HG02885 (cell line): ENCODE data around the gene ADGRF5.

ENCODE experiments used
- ATAC-seq: cut with Tn5 transposase; IDR thresholded peaks from one replicate; pipeline ENCODE4 v1.9.1; 2021; ENCODE audit warnings: mild to moderate bottlenecking; ENCODE audit not compliant: unreplicated experiment, poor library complexity

ADGRF5 gene

DNA sequence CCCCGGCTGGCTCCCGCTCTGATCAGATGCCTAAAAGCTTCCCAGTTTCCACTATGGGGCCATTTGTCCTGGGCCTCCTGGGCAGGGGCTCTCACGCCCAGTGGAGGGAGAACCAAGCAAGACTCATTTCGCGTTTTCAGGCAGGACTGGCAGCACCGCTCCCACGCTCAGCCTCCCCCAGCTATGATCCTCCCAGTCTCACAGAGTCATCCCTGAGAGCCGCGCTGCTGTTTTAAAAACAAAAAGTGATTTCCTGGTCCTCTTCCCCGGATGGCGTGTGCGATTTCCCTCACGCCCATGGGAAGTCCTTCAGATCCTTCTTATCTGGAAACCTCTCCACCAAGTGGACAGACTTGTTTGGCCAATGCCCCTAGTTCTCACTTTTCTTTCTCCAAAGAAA lies at the start of gene ADGRF5:
ADGRF5 (minus strand) TSS at position 208 of the 400 bp plus-strand sequence. CDS start 15,176 bp downstream, outside the sequence.
- ATAC-seq = no peak

DNA sequence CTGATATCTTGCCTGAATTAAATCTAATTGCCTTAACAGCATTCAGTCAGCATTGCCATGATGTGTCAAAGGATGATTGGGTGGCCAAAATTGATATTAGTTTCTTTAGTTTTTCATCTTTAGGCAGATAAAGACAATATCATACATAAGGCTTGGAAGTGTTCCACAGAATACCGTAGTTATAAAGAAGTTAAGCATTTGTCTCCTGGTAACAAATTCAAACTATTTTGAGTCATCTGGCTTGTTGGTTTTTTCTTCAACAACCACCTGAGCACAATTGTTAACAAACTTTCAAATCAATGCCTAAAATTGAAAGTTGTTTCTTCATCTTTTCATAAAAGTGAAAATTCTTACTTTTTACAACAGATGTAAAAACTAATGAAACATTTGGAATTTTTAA lies 47.5 kb upstream of the ADGRF5 start:
- no peak for ATAC-seq

DNA sequence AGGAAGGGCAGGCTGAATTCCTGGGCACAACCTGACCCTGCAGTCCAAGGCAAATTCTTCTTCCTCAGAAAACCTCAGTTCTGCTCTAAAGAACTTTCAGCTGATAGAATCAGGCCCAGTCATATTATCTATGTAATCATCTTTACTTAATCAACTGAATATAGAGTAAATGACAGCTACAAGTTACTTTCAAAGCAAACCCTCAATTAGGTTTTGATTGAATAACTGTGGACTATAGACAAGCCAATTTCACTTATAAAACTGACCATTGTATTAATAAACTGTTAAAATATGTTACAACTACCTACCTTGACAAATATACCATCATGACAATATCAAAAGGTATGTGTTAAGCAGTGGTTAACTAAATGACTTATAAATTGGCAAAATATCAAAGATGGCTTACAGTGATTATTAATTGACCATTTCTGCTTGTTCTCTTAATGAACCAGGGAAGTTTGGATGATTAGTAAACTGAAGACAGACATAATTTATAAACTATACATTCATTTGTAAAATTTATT lies 46.1 kb upstream of the ADGRF5 start:
- ATAC-seq = no peak

DNA sequence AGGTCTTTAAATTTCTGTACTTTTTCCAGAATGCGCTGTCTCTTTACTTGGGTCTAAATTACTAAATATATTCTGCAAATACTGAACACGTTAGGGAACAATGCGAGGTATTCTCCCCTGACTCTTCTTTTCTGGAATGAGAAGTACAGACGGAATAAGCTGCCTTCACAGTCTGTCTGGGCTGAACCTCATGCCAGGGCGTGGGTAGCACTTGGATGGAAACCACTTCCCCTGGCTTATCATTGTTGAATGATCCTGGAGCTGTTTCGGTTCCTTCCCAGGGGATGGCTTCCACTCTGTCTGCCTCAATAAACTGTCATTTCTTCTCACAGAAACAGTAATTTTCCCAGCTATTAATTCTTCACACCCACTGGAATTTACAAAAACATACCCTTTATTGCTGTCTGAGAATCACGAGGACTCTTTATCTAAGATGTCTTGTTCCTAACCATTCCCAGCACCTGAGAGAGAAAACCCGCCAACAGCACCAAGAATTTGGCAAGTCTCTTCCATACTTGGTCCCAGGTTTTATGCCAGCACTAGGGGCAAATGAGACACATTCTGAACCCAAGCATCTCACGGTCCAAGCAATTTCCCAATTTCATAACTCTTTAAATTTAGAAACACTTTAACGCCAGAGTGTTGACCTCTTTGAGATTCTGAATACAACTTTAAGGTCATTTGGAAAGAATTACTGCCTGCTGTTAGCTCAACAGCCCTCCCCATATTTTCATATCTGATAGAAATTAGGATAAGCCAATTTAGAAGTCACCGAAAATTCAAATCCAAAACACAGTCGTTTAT lies 43.2 kb upstream of the ADGRF5 start:
- ATAC-seq = no peak

DNA sequence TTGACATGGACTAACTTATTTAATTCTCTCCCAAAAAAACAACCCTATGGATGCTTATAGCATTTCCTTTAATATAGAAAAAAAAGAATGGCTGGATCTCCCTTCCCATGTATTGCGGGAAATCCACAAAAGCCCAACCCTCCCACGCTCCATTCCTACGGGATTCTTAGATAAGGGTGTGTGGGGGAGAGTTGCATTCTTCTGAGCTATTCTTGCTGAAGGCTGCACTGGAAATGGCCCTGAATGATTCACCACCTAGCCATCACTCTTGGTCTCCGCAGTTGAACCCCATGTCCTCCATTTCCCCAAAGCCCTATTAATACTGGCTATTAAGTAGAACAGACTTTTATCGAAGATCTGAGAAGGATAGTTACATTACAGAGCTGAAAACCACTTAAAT lies 41.9 kb upstream of the ADGRF5 start:
- ATAC-seq = no peak

- ATAC-seq = no peak
Observed at GRCh38 chr6:46963039-46963438, 41.3 kb upstream of the ADGRF5 start.

DNA sequence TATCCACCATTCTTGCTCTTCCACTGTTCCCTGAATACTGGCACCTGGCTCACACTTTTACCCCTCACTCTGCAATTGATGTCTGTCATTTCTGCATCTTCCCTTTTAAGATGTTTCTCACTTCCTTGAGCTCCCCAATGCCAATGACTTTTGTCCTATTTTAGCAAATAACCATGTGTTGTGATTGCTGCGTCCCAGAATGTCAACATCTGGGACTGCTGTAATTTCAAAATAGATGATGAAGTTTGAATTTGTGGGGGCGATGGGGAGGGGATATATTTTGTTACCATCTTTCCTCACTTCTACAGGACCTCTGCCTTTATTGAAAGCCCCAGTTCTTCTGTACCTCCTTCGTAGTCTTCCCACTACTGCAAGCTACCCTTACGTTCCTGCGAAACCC lies 40.0 kb upstream of the ADGRF5 start:
- ATAC-seq = no peak

DNA sequence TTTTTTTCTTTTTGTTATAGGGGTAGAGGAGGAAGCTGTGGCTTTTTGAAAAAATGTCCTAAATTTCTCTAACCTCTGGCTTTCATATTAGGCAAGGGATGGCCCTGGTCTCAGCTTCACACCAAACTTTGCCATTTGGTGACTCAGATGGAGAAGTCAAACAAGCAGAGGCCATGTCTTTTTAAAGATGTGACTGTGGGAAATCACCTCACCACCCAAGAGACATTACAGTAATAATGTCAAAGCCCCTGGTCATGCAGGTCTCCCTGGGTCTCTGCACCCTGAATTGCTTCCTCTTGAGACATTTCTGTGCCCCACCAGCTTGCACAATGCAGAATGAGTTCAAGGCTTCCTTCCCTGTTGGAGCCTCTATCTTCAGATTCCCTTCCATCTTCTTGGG lies 39.5 kb upstream of the ADGRF5 start:
- no peak for ATAC-seq

GRCh38 chr6:46959419-46959818 lies 37.7 kb upstream of the ADGRF5 start:
- no peak for ATAC-seq

- ATAC-seq = no peak
Observed at GRCh38 chr6:46956409-46956808, 34.7 kb upstream of the ADGRF5 start.

- ATAC-seq = no peak
Observed at GRCh38 chr6:46954837-46955451, 33.2 kb upstream of the ADGRF5 start.

DNA sequence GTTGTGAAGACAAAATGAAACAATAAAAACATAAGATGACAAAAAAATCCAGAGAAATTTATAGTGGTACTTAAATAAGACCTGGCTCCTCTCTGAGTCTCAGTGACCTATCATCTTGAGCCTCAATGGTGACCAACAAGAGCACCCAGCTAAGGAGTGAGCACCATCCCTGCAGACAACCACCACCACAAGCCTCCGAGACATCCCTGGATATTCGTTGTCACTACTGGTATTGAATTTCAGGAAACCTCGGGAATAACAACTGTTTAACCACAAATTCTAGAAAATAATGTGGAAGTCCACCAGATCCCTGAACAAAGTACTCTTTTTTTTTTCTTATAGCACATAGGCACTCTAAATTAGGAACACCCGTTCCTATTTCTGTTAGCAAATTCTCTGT lies 32.2 kb upstream of the ADGRF5 start:
- no peak for ATAC-seq

DNA sequence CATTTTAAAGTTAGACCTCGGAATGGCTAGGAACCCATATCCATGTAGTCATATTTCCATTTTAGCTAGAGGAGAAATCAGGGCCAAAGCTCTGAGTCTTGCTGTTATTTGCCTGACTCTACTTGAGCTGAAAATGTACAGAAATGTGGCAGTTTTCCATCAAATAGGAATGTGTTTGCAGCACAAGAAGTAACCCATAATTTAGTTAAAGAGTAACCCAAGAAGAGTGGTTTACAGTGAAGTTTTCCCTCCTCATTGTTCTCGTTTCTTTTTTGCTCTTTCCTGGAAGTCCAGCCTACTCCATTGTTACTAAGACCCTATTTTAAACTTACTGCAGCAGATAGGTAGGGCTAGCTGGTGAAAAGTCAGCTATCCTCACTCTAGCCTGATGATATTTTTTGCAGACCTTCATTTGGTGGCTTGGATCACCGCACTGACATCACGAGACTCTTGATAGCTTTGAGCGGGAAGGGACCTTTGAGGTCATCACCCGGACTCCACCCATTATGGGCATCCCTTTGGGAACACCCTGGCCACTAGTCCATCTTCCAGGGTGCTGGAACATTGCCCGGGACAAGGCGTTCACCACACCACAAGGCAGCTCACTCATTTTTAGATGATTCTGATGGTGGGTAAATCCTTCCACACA lies 28.0 kb upstream of the ADGRF5 start:
- ATAC-seq = no peak

GRCh38 chr6:46948699-46949098 lies 27.0 kb upstream of the ADGRF5 start:
- no peak for ATAC-seq

DNA sequence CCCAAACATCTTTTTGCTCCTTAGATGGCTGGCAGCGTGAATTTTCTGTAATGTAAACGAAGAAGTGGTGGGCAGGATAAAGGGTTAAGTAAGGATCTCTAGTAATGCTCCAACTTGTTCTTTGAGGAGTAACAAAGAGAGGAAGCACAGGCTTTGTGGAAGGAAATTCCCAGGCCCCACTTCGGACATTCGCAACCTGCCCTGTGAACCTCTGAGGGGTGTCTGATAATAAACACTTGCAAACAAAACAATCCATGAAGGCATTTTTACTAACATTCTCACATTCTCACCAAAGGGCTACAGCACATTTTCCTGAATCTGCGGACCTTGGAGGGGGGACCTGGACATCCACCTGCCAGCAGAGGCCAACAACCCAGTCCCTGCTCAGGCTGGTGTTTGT lies 25.8 kb upstream of the ADGRF5 start:
- ATAC-seq = no peak

GRCh38 chr6:46940433-46941226 lies 18.9 kb upstream of the ADGRF5 start:
- no peak for ATAC-seq

DNA sequence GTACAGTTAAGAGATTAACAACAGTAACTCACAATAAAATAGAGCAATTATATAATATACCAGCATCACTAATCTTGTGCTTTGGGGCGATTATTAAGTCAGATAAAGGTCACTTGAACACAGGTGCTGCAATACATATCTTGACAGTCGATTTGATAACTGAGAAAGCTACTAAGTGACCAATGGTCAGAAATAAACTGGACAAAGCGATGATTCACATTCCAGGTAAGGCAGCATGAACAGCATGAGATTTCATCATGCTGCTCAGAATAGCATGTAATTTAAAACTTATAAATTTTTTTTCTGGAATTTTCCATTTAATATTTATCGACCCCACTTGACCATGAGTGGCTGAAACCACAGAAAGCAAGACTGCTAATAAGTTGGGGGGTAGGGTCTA lies 15.9 kb upstream of the ADGRF5 start:
- ATAC-seq = no peak

DNA sequence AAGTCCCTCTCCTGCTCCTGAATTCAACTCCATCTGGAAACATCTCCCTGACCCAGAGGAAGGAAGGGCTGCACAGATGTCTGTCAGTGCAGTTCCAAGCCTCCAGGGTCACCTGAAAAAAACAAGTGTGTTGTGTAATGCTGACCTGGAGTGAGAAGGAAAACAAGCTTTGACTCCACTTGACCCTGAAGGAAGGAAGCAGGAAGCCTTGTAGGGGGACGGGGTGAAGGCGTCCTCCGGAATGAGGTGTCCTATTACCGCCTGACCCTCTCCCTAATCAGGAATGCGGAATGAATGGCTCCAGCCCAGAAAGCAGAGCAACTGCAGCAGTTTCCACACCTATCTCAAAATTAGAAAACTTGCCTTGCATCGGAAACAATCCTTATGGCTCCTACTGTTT lies 13.9 kb upstream of the ADGRF5 start:
- ATAC-seq = no peak

GRCh38 chr6:46933751-46934150 lies 12.0 kb upstream of the ADGRF5 start:
- no peak for ATAC-seq

- ATAC-seq = no peak
Observed at GRCh38 chr6:46932526-46933319, 11.0 kb upstream of the ADGRF5 start.
